K562 (cell line): ENCODE results near the gene EVI5. TPM values are rescaled to one million over a fixed set of nuclear protein-coding genes. Genes with fewer than 3 reads are reported as not detected.
A peak's percentile ranks its signal among the peaks of the same experiment; 100 is the strongest.

Source experiments
- ATAC-seq: fragments of 200-7000 bp; cut with Tn5 transposase; 3 replicates; pipeline ENCODE4 v1.9.1; 2020; ENCODE audit warnings: moderate library complexity
- BruUV-seq: library from RNA; stranded (reverse); fragments of 400-500 nt; replicated peaks from 2 replicates; lab custom pipeline; 2021; lab: Mats Ljungman, UMichigan
- CTCF ChIA-PET: fragments of 300-600 bp; formaldehyde crosslinking; extraction: SDS; loops from one replicate; lab custom pipeline; 2021; ENCODE audit warnings: low intra/inter-chr PET ratio; lab: Yijun Ruan, JAX
- POLR2A ChIA-PET: fragments of 300-600, 350-650 bp; sonication (Branson Sonifier 250); formaldehyde crosslinking; extraction: SDS; loops from one replicate; lab custom pipeline; 2021; ENCODE audit warnings: antibody characterized with exemption, inconsistent platforms; lab: Yijun Ruan, JAX
- DNase-seq, 4 experiments: peaks; one replicate each; pipeline versions ENCODE4 v3.0.0 to v3.0.0-alpha.2; 2011 to 2018; ENCODE audit warnings: low spot score in 3 of 4, mixed read lengths in 3 of 4; ENCODE audit errors: extremely low read depth in 1 of 4
- FAIRE-seq: peaks from 2 replicates; lab custom pipeline; 2011; peaks lifted over from hg19 to GRCh38; lab: Jason Lieb, UNC
- H2AFZ ChIP-seq: 2 replicates; pipeline ENCODE4 v1.6.0; 2011; ENCODE audit warnings: low read depth, low read length, control low read depth, inconsistent platforms
- H3K27ac ChIP-seq: fragments of 200-600 bp; 3 replicates; pipeline ENCODE4 v1.8.0; 2011; ENCODE audit warnings: low read depth, mild to moderate bottlenecking, control low read depth, inconsistent platforms, low read length, moderate library complexity, mixed read lengths; ENCODE audit errors: extremely low read depth
- H3K27me3 ChIP-seq, 2 experiments: fragments of 300-600 bp in 1 of 2; 2 replicates in 1 of 2; 3 replicates in 1 of 2; pipeline versions ENCODE4 v1.6.0 to v1.8.0; 2011; ENCODE audit warnings: inconsistent platforms in 2 of 2, low read length in 2 of 2, mild to moderate bottlenecking in 1 of 2, mixed read lengths in 1 of 2, moderate library complexity in 1 of 2; ENCODE audit not compliant: control insufficient read depth in 2 of 2, insufficient read depth in 2 of 2
- H3K36me3 ChIP-seq: fragments of 300-600 bp; 3 replicates; pipeline ENCODE4 v1.8.0; 2011; ENCODE audit warnings: mild to moderate bottlenecking, low read length, inconsistent platforms; ENCODE audit not compliant: control insufficient read depth, insufficient read depth
- H3K4me1 ChIP-seq, 2 experiments: fragments of 200-600 bp in 1 of 2; replicated peaks in 1 of 2; 2 replicates in 1 of 2; 3 replicates in 1 of 2; pipeline versions ENCODE4 v1.5.1 to v1.8.0; 2011; ENCODE audit warnings: inconsistent platforms in 2 of 2, low read length in 2 of 2, mild to moderate bottlenecking in 1 of 2, mixed read lengths in 1 of 2, moderate library complexity in 1 of 2; ENCODE audit not compliant: control insufficient read depth in 2 of 2, insufficient read depth in 2 of 2
- H3K4me2 ChIP-seq: 2 replicates; pipeline ENCODE4 v1.6.1; 2011; ENCODE audit warnings: low read length, control low read depth, inconsistent platforms, mixed read lengths; ENCODE audit not compliant: insufficient read depth
- H3K4me3 ChIP-seq: fragments of 200-600 bp; sonication (generic), shearing (Covaris generic); 2 replicates; pipeline ENCODE4 v1.5.1; 2016; ENCODE audit warnings: control low read depth, inconsistent platforms
- H3K79me2 ChIP-seq: fragments of 200-600 bp; 3 replicates; pipeline ENCODE4 v1.8.0; 2011; ENCODE audit warnings: low read length, inconsistent platforms; ENCODE audit not compliant: control insufficient read depth, insufficient read depth
- H3K9ac ChIP-seq, 2 experiments: 2 replicates each; pipeline versions ENCODE4 v1.6.0 to v1.6.1; 2011; ENCODE audit warnings: low read depth in 2 of 2, low read length in 2 of 2, control low read depth in 1 of 2, inconsistent platforms in 1 of 2, mild to moderate bottlenecking in 1 of 2, mixed read lengths in 1 of 2; ENCODE audit not compliant: insufficient read depth in 1 of 2
- H3K9me1 ChIP-seq: one replicate; pipeline ENCODE4 v1.6.0; 2011; ENCODE audit warnings: inconsistent platforms, mild to moderate bottlenecking, low read length, moderate library complexity; ENCODE audit not compliant: control insufficient read depth, insufficient read depth
- H3K9me3 ChIP-seq: replicated peaks from 2 replicates; pipeline ENCODE4 v1.5.1; 2011; ENCODE audit warnings: low read depth, low read length, inconsistent platforms; ENCODE audit not compliant: control insufficient read depth, insufficient read depth
- H4K20me1 ChIP-seq: replicated peaks from 2 replicates; pipeline ENCODE4 v1.6.1; 2011; ENCODE audit warnings: low read length, inconsistent platforms, mixed read lengths; ENCODE audit not compliant: control insufficient read depth, insufficient read depth
- ARID1B ChIP-seq: fragments of 450-650 bp; IDR thresholded peaks from 2 replicates; pipeline ENCODE4 v1.6.1; 2016; ENCODE audit warnings: antibody characterized with exemption, mild to moderate bottlenecking, inconsistent platforms
- ATF1 ChIP-seq, 2 experiments: fragments of 450-650 bp in 1 of 2; IDR thresholded peaks; 2 replicates each; pipeline ENCODE4 v1.6.1; 2016; ENCODE audit warnings: missing compliant biosample characterization in 1 of 2, missing genetic modification characterization in 1 of 2
- CBFA2T2 ChIP-seq: fragments of 450-650 bp; conservative IDR thresholded peaks from 2 replicates; pipeline ENCODE4 v1.6.1; 2017; ENCODE audit warnings: mild to moderate bottlenecking
- CBFA2T3 ChIP-seq: fragments of 450-650 bp; IDR thresholded peaks from 2 replicates; pipeline ENCODE4 v1.6.1; 2017
- CHCHD3 ChIP-seq: fragments of 250-450 bp; sonication (Bioruptor Pico); IDR thresholded peaks from 2 replicates; pipeline ENCODE4 v2.1.2; 2022; ENCODE audit warnings: mild to moderate bottlenecking
- HMBOX1 ChIP-seq: sonication (generic); IDR thresholded peaks from 2 replicates; pipeline ENCODE4 v1.6.1; 2016
- LCOR ChIP-seq: sonication (generic); formaldehyde crosslinking; IDR thresholded peaks from 2 replicates; pipeline ENCODE4 v1.8.0; 2022; ENCODE audit warnings: mild to moderate bottlenecking, missing genetic modification reagents
- MBD2 ChIP-seq: sonication (generic); IDR thresholded peaks from 2 replicates; pipeline ENCODE4 v1.6.1; 2016; ENCODE audit warnings: low read depth, borderline replicate concordance
- MEIS2 ChIP-seq: fragments of 450-650 bp; IDR thresholded peaks from 2 replicates; pipeline ENCODE4 v1.6.1; 2014; ENCODE audit warnings: mild to moderate bottlenecking; ENCODE audit not compliant: partially characterized antibody
- SMARCA5 ChIP-seq: fragments of 450-650 bp; IDR thresholded peaks from 2 replicates; pipeline ENCODE4 v1.6.1; 2016
- TAL1 ChIP-seq: fragments of 450-650 bp; IDR thresholded peaks from 2 replicates; pipeline ENCODE4 v1.6.1; 2016; ENCODE audit warnings: mild to moderate bottlenecking
- TCF3 ChIP-seq: sonication (generic); formaldehyde crosslinking; IDR thresholded peaks from 2 replicates; pipeline ENCODE4 v1.4.0; 2020; ENCODE audit warnings: mild to moderate bottlenecking, missing genetic modification reagents
- TEAD4 ChIP-seq, 2 experiments: sonication (generic) in 1 of 2; formaldehyde crosslinking in 1 of 2; IDR thresholded peaks; 2 replicates each; pipeline versions ENCODE4 v1.6.1 to v1.8.0; 2012 to 2022; ENCODE audit warnings: borderline replicate concordance in 1 of 2, inconsistent platforms in 1 of 2, low read length in 1 of 2, mild to moderate bottlenecking in 1 of 2, missing genetic modification reagents in 1 of 2
- ZNF766 ChIP-seq: fragments of 200-800 bp; sonication (Bioruptor generic); conservative IDR thresholded peaks from 2 replicates; pipeline ENCODE4 v1.6.1; 2016; ENCODE audit warnings: missing genetic modification characterization, missing compliant biosample characterization
- WGBS: fragments of 100-300 bp; shearing (Covaris generic); methylation state at CpG from one replicate; pipeline ENCODE4 v1.1.6; 2016; ENCODE audit warnings: low coverage, mixed read lengths; ENCODE audit not compliant: insufficient coverage; ENCODE audit errors: missing lambda C conversion rate; 5-methylcytosine and 5-hydroxymethylcytosine counted together
- in situ Hi-C: fragments of 300-500 bp; cut with MboI; formaldehyde crosslinking; loops from 4 replicates; pipeline ENCODE4 v1.15.0; 2018; ENCODE audit warnings: inconsistent platforms, mixed read lengths
- intact Hi-C: fragments of 100-400 bp; cut with micrococcal nuclease; formaldehyde crosslinking; loops from 2 replicates; pipeline ENCODE4 v1.14.2; 2022
- polyA plus RNA-seq, 8 experiments: library from polyadenylated mRNA; depleted of rRNA in 4 of 8; stranded (reverse) in 5 of 8; unstranded in 3 of 8; fragments of >200 nt; fragmentation: Nextera tagmentation in 2 of 8; fragmentation: Illumina TruSeq in 1 of 8; extraction: Ambion mirVana in 2 of 8; extraction: Trizol in 1 of 8; gene quantifications; 2 replicates each; pipeline versions ENCODE4 v1.2.1 to v1.2.3, GENCODE V29; 2011 to 2014; ENCODE audit warnings: inconsistent platforms in 1 of 8, missing spikeins in 1 of 8
- total RNA-seq, 7 experiments: library from RNA; depleted of rRNA in 6 of 7; stranded (reverse); fragments of >200 nt in 6 of 7; fragmentation: Illumina TruSeq in 2 of 7; extraction: Trizol in 2 of 7; gene quantifications; 2 replicates each; pipeline versions ENCODE4 v1.2.1 to v1.2.3, GENCODE V29; 2011 to 2021; ENCODE audit warnings: low replicate concordance in 1 of 7

The EVI5 gene
- total and polyA plus RNA-seq, 9 of the 15 experiments (the other 6 are each of a cell fraction or from before 2014, with no cell fraction given) = 1.7 to 50.1 (median 13.7) TPM

- DNase-seq = peak in 2 of 4 experiments; percentile 11 to 13
- no peak overlapping the region for H3K4me2 ChIP-seq
- H3K9me3 ChIP-seq = no peaks in the 10 kb centered on the region
- H3K9me1 ChIP-seq = no peaks in the 10 kb centered on the region
- in situ Hi-C loops = no loop called here
- WGBS = 15% methylated on average over 2 of the region's 2 CpGs
- H2AFZ ChIP-seq = no peak overlapping the region
- no peak for ATAC-seq
- no peaks in the 10 kb centered on the region for H3K4me1 ChIP-seq
- TF ChIP-seq HMBOX1 (peak; percentile 82; the same call in 1 of the 2 replicates), SMARCA5 (no peak), ZNF766 (CRISPR knock-in tag) (no peak), CBFA2T3 (peak; percentile 32; the same call in 1 of the 2 replicates), MEIS2 (peak; percentile 21)
- POLR2A ChIA-PET = no interaction called here
- peak; percentile 19 for FAIRE-seq
- H3K79me2 ChIP-seq = no peaks in the 10 kb centered on the region
- no peak overlapping the region for H3K9ac ChIP-seq
- H3K4me3 ChIP-seq = no peak overlapping the region
- BruUV-seq = no TSS peak
- no peak overlapping the region for H3K27ac ChIP-seq
- no peaks in the 10 kb centered on the region for H3K36me3 ChIP-seq
- CTCF ChIA-PET = no interaction called here
- intact Hi-C loops = no loop called here
- no peaks in the 10 kb centered on the region for H3K27me3 ChIP-seq
- H4K20me1 ChIP-seq = no peaks in the 10 kb centered on the region
Observed at GRCh38 chr1:92572520-92572919, 212.4 kb downstream of the EVI5 start.

DNA sequence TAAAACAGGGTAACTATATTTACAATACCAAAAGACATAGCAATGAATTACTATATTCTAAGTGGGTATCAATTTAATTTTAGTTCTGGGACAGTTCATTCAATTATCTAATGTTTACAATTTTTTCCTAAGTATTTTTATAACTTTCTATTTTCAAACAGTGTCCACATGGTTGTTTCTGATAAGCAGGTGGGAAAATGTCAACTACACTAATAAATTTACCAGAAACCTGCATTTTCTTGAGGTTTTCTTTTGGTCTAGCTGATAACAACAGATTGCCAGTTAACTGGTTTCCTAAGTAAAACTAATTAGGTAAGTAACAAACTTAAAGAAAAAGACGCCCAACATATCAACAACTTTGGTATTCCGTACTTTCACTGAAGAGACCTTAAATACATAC is 213.3 kb downstream of the EVI5 start:
- in situ Hi-C loops = no loop called here

More for the DNA sequence above, 213.3 kb downstream of the EVI5 start:
- FAIRE-seq = no peak
- intact Hi-C loops = no loop called here
- H4K20me1 ChIP-seq = no peaks in the 10 kb centered on the region
- H3K36me3 ChIP-seq = no peaks in the 10 kb centered on the region
- no peaks in the 10 kb centered on the region for H3K4me1 ChIP-seq
- TF ChIP-seq ATF1 (CRISPR knock-in tag; IDR thresholded peaks at IDR 0.05) = no peak
- TF ChIP-seq ATF1 (tag; IDR thresholded peaks at IDR 0.05) = no peak
- peak; percentile 35; the same call in 1 of the 2 replicates for TF ChIP-seq ARID1B
- TF ChIP-seq CBFA2T2 = peak; percentile 47
- peak; percentile 71 for TF ChIP-seq HMBOX1
- no peak for TF ChIP-seq MBD2
- TF ChIP-seq TAL1 = 0 out of 2 replicates have a peak, but pooled peaks have one; percentile 34
- no peak for TF ChIP-seq CHCHD3 (CRISPR knock-in tag)
- peak; percentile 80 for TF ChIP-seq TEAD4 (IDR thresholded peaks at IDR 0.05; ENCODE audit: low read length)
- no peak for TF ChIP-seq TEAD4 (CRISPR knock-in tag; IDR thresholded peaks at IDR 0.05; ENCODE audit: borderline replicate concordance)
- peak; percentile 54 for TF ChIP-seq TCF3
- peak; percentile 60 for TF ChIP-seq CBFA2T3
- no peak for TF ChIP-seq LCOR (CRISPR knock-in tag)
- peak; percentile 64 for TF ChIP-seq MEIS2
- 62% methylated on average over 2 of the region's 2 CpGs for WGBS
- ChIA-PET CTCF (no interaction called here), POLR2A (interaction anchor here (1.3 kb wide), 1 partner anchor 16 kb away, joined by 3 read pairs; no protein-coding TSS in a partner anchor)
- H3K4me2 ChIP-seq = no peak overlapping the region
- H3K9ac ChIP-seq = no peak overlapping the region
- H3K27me3 ChIP-seq = no peaks in the 10 kb centered on the region
- no TSS peak for BruUV-seq
- no peak overlapping the region for H3K27ac ChIP-seq
- H3K79me2 ChIP-seq = no peaks in the 10 kb centered on the region
- ATAC-seq = no peak
- H3K4me3 ChIP-seq = no peak overlapping the region
- H2AFZ ChIP-seq = no peak overlapping the region
- DNase-seq = no peak
- no peaks in the 10 kb centered on the region for H3K9me1 ChIP-seq
- no peaks in the 10 kb centered on the region for H3K9me3 ChIP-seq
